Measurements from ENCODE around the gene CACNA1C.
"Not testable (repeated sequence)": the region's sequence is repeated elsewhere in the genome, so short reads cannot be mapped to it uniquely, and the experiment has no call there.

Gene CACNA1C

DNA sequence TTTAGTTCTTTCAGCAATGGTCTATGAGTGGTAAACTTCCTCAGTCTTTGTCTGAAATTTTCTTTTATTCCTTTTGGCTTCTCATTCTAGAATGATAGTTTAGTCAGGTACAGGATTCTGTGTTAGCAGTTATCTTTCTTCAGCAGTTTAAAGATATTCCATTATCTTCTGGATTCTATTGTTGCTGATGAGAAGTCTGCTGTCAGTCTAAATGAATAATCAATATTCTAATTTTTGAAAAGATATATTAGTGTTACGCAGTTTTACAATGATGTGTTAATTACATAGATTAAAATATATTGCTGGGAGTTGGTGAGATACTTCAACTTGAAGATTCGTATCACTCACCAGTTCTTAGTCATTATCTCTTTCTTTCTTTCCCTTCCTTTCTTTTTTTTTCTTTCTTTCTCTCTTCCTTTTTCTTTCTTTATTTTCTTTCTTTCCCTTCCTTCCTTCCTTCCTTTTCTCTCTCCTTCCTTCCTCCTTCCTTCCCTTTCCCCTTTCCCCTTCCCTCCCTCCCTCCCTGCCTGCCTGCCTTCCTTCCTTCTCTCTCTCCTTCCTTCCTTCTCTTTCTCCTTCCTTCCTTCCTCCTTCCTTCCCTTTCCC, 17.8 kb downstream of the CACNA1C start:
- in situ Hi-C loops (cut with MboI; ENCODE audit: low sequenced_read_pairs): no loop called here

DNA sequence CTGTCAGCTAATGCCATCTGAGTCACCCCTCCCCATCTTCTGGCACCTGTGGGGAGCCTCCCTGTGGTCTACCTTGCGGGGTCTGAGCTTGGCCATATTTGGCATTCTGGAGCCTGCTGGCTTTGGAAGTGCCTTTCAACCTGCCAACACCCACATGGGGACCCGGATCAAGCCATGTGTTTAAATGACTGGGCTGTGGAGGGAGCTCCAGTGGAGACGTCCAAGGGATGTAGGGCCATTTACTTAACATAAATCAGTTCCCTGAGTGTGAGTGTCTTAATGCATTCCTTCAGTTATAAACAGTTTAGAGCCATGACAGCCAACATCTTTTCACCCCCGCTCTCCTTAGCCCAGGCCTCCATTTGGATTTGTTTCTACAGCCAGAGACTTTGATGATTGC, 22.0 kb downstream of the CACNA1C start:
- in situ Hi-C loops (cut with MboI; ENCODE audit: low sequenced_read_pairs): no loop called here

DNA sequence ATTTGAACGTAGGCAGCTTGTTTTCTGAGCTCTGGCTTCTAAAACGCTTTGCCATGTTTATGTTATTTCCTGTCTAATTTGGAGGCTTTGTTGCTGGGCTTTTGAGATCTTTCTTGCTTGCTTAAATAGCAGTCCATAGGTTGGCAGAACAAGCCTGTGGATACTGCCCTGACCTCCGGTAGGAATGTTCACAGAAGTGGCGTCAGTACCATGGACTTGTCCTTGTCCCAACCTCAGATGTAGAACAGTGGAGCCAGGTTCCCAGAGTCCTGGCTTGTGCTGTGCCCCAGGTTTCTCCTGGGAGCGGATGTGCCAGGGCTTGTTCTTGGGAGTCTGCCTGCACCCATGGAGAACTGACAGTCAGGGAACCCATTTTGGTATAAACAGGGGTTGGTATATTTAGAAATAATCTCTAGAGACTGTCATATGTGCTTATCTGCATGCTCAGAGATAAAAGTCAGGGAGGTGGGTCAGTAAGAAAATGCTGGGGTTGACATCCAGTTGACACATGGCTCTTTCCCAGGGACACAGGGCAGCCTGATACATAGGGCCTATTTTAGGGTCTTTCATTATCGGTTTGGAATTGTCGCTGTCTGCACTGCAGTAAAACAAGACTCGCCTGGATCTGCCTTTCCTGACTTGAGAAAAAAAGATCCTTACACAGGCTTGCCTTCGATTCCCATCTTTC, 22.9 kb downstream of the CACNA1C start:
- in situ Hi-C loops (cut with MboI; ENCODE audit: low sequenced_read_pairs): no loop called here

DNA sequence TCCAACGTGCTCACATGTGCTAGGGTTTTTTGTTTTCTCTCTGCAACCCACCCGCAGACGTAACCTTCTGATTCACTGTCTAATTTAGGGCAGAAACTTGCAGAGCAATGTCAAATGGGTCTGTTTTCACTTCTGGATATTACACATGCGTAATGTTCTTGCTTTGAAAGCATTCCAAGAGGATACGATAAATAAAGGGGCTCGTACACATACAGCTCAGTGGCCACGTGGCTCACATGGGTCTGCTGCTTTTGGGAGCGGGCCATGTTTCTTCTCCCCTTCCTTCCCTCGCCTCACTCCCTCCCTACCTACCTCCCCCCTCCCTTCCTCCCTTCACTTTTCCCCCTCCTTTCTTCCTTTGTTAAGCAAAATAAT, 23.4 kb downstream of the CACNA1C start:
- in situ Hi-C loops (cut with MboI; ENCODE audit: low sequenced_read_pairs): no loop called here

DNA sequence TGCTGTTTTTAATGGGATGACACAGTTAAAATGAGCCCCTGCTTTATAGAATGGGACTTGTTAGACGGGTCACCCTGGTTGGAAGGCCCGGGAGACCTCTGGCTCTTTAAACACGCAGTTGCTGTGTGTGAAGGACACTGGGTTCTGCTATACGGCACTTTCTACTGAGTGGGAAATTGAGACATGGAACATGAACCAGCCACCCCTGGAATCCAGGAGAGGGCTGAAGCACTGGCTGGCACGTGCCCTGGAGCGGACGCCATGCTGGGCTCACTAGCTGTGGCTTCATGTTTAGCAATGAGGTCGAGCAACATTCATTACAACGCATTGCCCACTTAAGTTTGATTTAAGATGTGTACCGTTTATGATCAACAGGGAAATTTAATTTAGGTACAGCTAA, 23.9 kb downstream of the CACNA1C start:
- in situ Hi-C loops (cut with MboI; ENCODE audit: low sequenced_read_pairs): no loop called here

DNA sequence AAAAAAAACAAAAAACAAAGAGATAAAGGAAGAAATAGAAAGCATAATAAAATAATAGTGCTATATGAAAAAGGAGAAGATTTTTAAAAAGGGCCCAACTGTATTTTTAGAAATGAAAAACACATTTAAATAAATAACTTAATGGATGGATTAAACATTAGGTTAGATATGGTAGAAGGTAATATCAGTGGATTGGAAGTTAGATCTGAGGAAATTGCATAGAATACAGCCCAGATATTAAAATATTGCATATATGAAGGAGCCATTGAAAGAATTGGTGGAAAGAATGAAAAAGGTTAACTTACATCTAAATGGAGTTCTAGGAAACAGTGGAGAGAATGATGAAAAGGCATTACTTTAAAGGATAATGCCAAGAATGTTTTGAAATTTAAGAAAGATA, 27.8 kb downstream of the CACNA1C start:
- in situ Hi-C loops (cut with MboI; ENCODE audit: low sequenced_read_pairs): no loop called here

DNA sequence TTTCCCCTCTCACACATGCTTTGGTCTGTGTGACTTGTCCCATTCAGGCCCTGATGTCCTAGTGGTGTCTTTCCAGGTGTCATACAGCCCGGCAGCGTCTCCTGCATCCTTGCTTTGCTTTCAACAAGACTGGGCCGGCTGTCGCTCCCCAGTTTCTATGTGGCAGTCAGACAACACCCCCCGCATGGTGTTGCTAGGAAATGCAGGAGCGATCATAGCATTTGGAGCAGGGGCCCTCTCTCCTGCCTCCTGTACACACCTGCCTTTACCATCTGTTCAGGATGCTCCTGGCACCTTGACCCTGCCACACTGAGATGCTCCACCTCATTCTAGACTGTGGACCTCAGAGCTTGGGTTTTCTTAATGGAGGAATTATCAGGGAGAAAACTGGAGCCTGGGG, 29.5 kb downstream of the CACNA1C start:
- in situ Hi-C loops (cut with MboI; ENCODE audit: low sequenced_read_pairs): no loop called here

DNA sequence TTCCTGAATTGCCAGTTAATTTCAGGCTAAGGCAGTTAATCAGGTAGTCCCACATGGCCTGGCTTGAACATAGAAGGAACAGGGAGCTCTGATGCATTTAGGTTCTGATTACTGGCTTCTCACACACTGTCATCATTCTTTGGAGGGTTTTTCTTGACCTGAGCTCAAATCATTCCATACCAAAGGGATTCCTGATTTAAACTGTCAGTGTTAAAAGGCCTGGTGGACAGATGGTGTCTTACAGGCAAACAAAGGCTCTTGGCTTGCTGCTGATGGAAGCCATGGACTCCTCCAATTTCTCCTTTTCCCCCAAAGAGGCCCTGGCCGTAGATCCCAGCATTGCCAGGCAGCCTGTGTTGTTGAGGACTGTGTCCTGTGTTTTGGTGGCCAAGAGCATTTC, 30.2 kb downstream of the CACNA1C start:
- in situ Hi-C loops (cut with MboI; ENCODE audit: low sequenced_read_pairs): no loop called here

DNA sequence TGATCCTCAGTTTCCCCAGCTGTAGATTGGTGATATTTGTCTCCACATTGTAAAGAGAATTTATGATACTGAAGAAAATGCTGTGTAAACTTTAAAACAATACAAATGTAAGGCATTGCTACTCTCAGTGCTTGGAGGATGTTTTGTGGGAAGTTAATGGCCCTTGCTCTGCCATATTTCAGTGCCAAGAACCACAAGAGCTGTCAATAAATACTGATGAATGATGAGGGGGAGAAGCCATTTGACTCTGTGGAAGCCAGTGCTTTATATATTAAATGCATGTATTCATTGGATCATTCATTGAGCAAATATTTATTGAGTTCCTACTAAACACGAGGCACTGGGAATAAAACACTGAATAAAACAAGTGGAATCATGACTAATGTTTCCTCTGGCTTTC, 30.8 kb downstream of the CACNA1C start:
- in situ Hi-C loops (cut with MboI; ENCODE audit: low sequenced_read_pairs): no loop called here

DNA sequence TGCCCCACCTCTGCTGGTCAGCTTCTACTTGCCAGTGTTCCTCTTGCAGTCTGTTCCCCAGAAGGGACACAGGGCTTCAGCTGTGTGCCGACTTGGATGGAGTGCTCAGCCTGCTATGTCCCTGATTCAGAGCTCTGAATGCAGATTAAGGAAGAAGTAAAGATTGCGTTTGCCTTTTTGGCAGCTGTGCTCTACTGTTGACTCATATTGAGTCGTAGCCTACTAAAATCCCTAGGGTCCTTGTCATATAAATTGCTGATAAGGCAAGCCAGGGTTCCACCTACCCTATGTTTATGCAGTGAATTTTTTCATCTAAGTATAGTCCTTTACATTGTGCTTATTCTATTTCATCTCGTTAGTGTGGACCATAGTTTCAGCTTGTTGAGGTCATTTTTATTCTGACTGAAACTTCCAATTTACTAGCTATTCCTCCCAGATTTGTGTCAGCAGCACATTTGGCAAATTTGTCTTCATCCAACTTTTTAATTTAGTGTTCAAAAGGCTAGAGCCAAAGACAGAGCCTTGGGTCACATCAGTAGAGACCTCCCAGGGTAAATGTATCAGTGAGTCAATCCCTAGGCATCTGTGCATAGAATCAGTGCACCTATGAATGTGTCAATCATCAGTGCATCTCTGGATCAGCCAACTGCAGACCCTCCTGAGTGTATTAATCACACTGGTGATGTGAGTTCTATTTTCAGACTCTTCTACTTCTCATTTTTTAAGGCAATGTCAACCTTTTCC, 31.9 kb downstream of the CACNA1C start:
- in situ Hi-C loops (cut with MboI; ENCODE audit: low sequenced_read_pairs): no loop called here

DNA sequence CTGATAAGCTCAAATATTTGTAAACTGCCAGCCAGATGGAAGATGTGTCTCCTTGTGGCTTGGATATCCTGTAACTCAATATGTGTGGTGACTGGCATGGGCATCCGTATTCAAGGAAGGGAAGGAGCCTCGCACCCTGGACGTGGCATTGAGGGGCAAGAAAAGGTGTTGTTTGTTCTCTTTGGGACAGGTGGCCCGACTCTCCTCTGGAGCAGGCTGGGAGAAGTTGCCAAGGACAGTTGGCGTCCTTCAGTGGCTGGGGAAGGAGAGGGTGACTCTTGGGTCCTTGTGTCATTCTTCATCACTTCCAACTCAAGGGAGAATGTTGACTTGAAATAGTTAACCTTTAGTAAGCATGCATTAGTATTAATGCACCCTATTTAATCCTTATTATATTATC, 39.6 kb downstream of the CACNA1C start:
- in situ Hi-C loops (cut with MboI; ENCODE audit: low sequenced_read_pairs): no loop called here

DNA sequence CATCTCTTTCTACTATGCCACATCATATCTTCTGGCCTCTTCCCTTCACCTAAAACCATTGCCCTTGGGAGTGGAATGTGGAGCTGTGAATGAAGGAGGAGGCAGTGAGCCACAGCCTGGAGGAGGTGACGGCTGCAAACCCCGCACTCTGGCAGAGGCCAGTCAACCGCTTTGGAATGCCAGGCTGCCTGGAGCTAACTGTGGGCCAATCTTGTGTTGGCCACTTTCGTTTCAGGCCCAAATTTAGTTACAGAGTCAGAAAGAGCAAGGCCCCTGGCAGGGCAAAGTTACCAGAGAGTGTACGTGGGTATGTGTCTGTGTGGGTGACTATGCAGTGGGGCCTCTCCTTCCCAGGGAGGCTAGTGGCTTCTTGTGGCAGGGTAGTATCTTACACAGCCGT, 40.1 kb downstream of the CACNA1C start:
- in situ Hi-C loops (cut with MboI; ENCODE audit: low sequenced_read_pairs): no loop called here

DNA sequence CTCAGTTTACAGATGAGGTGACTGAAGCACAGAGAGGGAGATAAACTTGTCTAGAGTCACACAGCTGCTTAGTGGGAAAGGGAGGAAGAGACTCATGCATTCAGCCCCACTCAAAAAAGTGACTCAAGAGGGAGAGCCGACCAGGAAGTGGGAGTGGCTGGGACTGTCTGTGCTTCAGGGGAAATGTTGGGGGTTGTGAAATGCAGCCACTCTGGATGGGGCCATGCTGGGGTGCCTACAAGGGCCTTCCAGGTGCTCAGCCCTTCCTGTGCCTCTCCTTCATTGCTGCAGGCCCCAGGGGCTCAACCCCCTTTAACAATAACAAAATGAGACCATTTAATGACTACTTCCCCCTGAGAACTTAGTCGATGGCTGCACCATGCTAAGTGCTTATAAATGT, 41.8 kb downstream of the CACNA1C start:
- in situ Hi-C loops (cut with MboI; ENCODE audit: low sequenced_read_pairs): no loop called here

DNA sequence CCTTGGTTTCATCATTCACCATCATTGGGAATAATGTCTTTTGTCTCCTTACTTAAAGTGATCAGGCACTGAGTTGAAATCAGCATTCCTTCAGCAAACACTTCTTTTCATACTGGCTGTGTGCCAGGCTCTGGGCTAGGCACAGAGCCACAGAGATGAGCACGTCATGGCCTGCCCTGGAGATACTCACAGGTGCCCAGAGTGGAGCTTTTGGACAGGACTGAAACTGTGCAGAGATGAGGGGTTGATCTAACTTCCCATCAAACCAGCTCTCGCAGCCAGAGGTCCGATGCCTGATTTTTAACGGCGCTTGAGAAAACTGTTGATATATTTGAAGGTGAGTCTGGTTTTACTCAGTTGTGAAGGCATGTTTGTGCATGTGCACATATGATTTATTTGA, 43.1 kb downstream of the CACNA1C start:
- in situ Hi-C loops (cut with MboI; ENCODE audit: low sequenced_read_pairs): no loop called here

DNA sequence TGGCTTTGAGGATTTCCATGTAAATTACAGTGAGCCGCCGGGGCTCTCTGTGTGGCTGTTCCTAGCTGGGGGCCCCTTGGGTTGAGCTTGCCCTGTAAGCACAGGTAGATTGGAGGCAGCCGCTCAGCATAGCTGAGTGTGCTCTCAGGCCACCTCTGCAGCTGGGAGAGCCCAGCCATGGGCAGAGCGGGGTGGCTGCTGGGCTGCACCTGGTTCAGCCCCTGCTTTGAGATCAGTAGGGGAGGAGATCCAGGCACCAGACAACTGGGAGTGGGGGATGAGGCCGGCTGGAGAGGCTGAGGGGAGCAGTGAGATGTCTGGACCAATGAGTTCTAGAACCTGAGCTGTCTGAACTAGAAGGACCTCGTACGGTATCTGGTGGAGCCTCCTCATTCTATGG, 44.8 kb downstream of the CACNA1C start:
- in situ Hi-C loops (cut with MboI; ENCODE audit: low sequenced_read_pairs): no loop called here

DNA sequence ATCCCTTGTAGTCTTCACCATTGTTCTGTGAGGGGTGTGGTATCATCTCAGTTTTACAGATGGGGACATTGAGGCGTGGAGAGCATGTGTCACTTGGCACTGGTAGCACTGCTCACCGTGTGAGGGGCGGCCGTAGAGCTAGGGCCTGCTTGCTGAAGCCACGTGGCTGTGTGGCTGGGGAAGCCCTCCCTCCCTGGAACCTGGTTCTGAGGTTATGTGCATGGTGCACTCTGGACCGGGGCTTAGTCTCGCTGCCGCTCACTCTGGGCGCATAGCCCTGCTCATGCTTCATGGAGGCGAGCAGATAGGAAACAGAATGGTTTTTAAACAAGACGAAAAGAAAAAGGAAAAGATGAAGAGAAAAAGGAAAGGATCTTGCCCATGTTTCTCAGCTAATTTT, 46.1 kb downstream of the CACNA1C start:
- in situ Hi-C loops (cut with MboI; ENCODE audit: low sequenced_read_pairs): no loop called here

DNA sequence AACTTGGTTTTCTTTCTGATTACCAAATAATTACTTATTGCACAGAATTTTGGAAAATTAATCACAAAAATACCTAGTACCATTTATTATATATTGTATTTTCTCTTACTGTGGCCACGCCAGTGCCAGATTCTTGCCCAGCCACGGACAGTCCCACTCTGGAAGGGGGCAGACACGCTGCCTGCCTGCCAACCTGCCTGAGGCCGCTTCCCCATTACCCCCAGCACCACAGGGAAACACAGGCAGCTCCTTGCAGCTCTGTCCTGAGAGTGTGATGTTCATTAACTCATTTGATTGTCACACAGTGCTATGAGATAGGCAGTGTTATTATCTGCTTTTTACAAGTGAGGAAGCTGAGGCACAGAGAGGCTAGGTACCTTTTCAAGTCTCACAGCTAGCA, 46.8 kb downstream of the CACNA1C start:
- in situ Hi-C loops (cut with MboI; ENCODE audit: low sequenced_read_pairs): no loop called here

DNA sequence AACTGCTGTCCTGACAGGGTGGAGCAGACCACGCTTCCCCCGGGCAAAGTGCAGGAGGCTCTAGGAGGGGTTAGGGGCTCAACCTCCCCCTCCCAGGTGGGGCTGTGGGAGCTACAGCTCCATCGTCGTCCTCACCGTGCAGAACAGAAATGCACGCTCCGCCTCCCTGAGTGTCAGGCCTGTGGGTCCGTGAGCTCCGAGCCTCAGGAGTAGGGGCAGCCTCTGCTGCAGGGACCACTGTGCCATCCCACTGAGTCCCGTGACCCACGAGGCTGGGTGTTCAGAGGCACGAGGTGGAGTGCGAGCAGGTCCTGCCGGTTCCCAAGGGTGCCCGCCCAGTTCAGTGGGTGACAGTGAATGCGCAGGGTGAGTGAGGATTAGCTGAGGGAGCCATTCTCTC, 48.6 kb downstream of the CACNA1C start:
- in situ Hi-C loops (cut with MboI; ENCODE audit: low sequenced_read_pairs): no loop called here

DNA sequence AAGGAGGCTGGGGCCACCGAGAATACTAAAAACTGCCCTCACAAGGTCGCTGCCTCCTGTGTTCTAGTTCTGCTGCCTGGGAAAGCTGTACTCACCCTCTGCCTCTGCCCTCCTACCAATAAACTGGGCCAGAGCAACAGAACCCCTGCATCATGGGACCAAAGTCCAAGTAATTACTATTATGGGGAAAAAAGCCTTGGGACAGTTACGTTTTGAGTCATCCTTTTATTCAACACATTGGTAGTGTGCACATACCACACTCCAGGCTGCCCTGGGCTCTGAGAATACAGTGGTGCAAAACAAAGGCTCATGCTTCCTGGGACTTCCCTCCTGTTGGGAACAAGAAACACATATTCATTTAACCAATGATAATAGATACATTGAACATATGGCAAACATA, 49.0 kb downstream of the CACNA1C start:
- in situ Hi-C loops (cut with MboI; ENCODE audit: low sequenced_read_pairs): no loop called here

DNA sequence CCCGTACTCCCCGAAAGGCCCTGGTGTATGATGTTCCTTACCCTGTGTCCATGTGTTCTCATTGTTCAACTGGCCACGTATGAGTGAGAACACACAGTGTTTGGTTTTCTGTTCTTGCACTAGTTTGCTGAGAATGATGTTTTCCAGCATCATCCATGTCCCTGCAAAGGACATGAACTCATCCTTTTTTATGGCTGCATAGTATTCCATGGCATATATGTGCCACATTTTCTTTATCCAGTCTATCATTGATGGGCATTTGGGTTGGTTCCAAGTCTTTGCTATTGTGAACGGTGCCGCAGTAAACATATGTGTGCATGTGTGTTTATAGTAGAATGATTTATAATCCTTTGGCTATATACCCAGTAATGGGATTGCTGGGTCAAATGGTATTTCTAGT, 49.9 kb downstream of the CACNA1C start:
- in situ Hi-C loops (cut with MboI; ENCODE audit: low sequenced_read_pairs): not testable (repeated sequence)

DNA sequence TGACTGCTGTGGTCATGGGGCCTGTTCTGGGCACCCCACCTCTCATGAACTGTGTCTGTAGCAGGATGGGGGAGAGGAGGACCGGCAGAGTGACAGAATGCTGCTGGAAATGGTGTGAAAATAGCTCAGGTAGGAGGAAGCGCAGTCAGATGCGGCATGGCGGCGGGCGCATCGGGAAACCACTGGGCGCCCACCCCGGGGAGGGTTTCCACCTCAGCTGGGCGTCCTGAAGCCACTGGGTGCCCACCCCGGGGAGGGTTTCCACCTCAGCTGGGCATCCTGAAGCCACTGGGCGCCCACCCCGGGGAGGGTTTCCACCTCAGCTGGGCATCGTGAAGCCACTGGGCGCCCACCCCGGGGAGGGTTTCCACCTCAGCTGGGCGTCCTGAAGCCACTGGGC, 52.6 kb downstream of the CACNA1C start:
- in situ Hi-C loops (cut with MboI; ENCODE audit: low sequenced_read_pairs): not testable (repeated sequence)

DNA sequence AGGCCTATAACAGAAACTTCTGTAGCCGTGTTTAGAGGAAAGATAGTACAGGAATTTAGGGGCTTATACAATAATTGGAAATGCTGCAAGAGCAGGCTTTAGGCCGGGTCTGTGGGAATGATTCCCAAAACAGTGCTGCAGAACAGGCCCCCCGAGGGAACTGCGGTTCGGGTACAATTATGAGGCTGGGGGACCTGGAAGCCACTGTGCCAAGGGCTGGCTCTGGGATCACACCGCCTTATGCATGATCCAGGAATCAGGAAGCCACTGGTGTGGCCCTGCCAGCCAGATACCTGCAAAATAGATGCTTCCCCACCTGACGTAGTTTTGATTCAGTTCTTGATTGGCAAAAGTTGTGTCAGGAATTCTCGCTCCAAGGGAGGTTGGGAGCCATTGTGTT, 55.4 kb downstream of the CACNA1C start:
- in situ Hi-C loops (cut with MboI; ENCODE audit: low sequenced_read_pairs): no loop called here

All from HL-60/S4 treated with retinoic acid at 250 ng/mL for 4 days and 3 days (cell line).